Thyroid gland (tissue), 4 donors: ENCODE results near the gene EWSR1.

ENCODE experiments used
- POLR2A ChIP-seq, 2 donors: fragments of 450-650 bp; IDR thresholded peaks; one replicate each; pipeline ENCODE4 v1.6.1; 2017; ENCODE audit warnings: antibody characterized with exemption in 2 of 2, mild to moderate bottlenecking in 2 of 2, moderate library complexity in 1 of 2
- TF ChIP-seq, protein P1 (sequence below), 6 experiments: fragments of 200-600 bp in 3 of 6; fragments of 450-650 bp in 3 of 6; sonication (generic) in 3 of 6; IDR thresholded peaks; one replicate each; pipeline ENCODE4 v1.5.1; 2016 to 2019; ENCODE audit warnings: antibody characterized with exemption in 6 of 6, mild to moderate bottlenecking in 2 of 6, inconsistent platforms in 1 of 6, moderate library complexity in 1 of 6

DNA sequence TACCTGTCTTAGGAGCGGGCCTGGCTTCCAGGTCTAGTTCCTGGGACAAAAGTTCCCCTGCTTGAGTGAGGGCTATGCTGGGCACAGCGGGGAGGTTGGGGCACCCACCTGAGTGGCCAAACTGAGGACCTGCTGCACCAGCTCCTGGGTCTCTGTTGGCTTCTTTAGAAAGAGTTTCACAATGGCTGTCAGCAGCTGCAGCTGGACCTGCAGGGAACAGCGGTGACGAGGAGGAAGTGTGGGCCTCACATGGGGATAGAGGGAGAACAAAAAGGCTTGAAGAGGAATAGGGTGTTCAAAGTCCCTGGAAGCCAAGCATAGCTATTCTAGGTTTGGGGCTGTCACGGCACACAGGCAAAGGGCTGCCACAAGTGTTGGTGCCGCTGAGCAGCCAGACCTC is 74.1 kb downstream of the EWSR1 start:
- TF ChIP-seq, protein P1, sequence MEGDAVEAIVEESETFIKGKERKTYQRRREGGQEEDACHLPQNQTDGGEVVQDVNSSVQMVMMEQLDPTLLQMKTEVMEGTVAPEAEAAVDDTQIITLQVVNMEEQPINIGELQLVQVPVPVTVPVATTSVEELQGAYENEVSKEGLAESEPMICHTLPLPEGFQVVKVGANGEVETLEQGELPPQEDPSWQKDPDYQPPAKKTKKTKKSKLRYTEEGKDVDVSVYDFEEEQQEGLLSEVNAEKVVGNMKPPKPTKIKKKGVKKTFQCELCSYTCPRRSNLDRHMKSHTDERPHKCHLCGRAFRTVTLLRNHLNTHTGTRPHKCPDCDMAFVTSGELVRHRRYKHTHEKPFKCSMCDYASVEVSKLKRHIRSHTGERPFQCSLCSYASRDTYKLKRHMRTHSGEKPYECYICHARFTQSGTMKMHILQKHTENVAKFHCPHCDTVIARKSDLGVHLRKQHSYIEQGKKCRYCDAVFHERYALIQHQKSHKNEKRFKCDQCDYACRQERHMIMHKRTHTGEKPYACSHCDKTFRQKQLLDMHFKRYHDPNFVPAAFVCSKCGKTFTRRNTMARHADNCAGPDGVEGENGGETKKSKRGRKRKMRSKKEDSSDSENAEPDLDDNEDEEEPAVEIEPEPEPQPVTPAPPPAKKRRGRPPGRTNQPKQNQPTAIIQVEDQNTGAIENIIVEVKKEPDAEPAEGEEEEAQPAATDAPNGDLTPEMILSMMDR (IDR thresholded peaks at IDR 0.05) = no peak
- no peak for TF ChIP-seq POLR2A (IDR thresholded peaks at IDR 0.05)
